PC-3 (cell line): ENCODE results near the gene NYAP1. TPM values are rescaled to one million over a fixed set of nuclear protein-coding genes. Genes with fewer than 3 reads are reported as not detected.
A peak's percentile ranks its signal among the peaks of the same experiment; 100 is the strongest.

ENCODE experiments used
- ATAC-seq: fragments of 200-7000 bp; cut with Tn5 transposase; 2 replicates; pipeline ENCODE4 v1.9.1; 2020; ENCODE audit warnings: mild to moderate bottlenecking, moderate library complexity
- BruUV-seq: library from RNA; stranded (reverse); fragments of 400-500 nt; replicated peaks from 2 replicates; lab custom pipeline; 2021; lab: Mats Ljungman, UMichigan
- CTCF ChIA-PET: fragments of 300-600 bp; sonication (Branson Sonifier 250); formaldehyde crosslinking; loops from one replicate; lab custom pipeline; 2022; ENCODE audit warnings: antibody characterized with exemption; lab: Charles Lee
- POLR2A ChIA-PET: fragments of 300-600 bp; sonication (Branson Sonifier 250); formaldehyde crosslinking; loops from one replicate; lab custom pipeline; 2022; ENCODE audit warnings: antibody characterized with exemption; ENCODE audit not compliant: unreplicated experiment; lab: Charles Lee
- DNase-seq: peaks from one replicate; pipeline ENCODE4 v3.0.0-alpha.2; 2015
- H2AFZ ChIP-seq: fragments of 300-600 bp; sonication (generic); 2 replicates; pipeline ENCODE4 v1.6.0; 2016; ENCODE audit warnings: antibody characterized with exemption, low read length
- H3F3A ChIP-seq: fragments of 300-600 bp; sonication (generic); one replicate; pipeline ENCODE4 v1.6.0; 2017; ENCODE audit warnings: antibody characterized with exemption, low read length, control low read depth, mild to moderate bottlenecking; ENCODE audit not compliant: unreplicated experiment
- H3K27ac ChIP-seq: fragments of 300-600 bp; sonication (generic); 2 replicates; pipeline ENCODE4 v1.5.1; 2016; ENCODE audit warnings: mild to moderate bottlenecking, low read length
- H3K27me3 ChIP-seq: fragments of 300-600 bp; sonication (generic); 2 replicates; pipeline ENCODE4 v1.6.1; 2016; ENCODE audit warnings: low read length, mixed read lengths
- H3K36me3 ChIP-seq: fragments of 300-600 bp; sonication (generic); 2 replicates; pipeline ENCODE4 v1.6.1; 2016; ENCODE audit warnings: low read depth, mixed run types, low read length, mixed read lengths
- H3K4me1 ChIP-seq: fragments of 300-600 bp; sonication (generic); 2 replicates; pipeline ENCODE4 v1.5.1; 2016; ENCODE audit warnings: low read length; ENCODE audit not compliant: insufficient read depth
- H3K4me2 ChIP-seq: fragments of 300-600 bp; sonication (generic); 2 replicates; pipeline ENCODE4 v1.6.0; 2016; ENCODE audit warnings: low read length
- H3K4me3 ChIP-seq: fragments of 300-600 bp; sonication (generic); 2 replicates; pipeline ENCODE4 v1.5.1; 2016; ENCODE audit warnings: mild to moderate bottlenecking, low read length, mixed read lengths
- H3K79me2 ChIP-seq: fragments of 300-600 bp; sonication (generic); 2 replicates; pipeline ENCODE4 v1.6.1; 2017; ENCODE audit warnings: low read length, mixed read lengths
- H3K9ac ChIP-seq: fragments of 300-600 bp; sonication (generic); 2 replicates; pipeline ENCODE4 v1.6.0; 2016; ENCODE audit warnings: mild to moderate bottlenecking, low read length
- H3K9me2 ChIP-seq: fragments of 300-600 bp; sonication (generic); replicated peaks from 2 replicates; pipeline ENCODE4 v1.6.1; 2016; ENCODE audit warnings: mixed run types, low read length, mixed read lengths
- H3K9me3 ChIP-seq: fragments of 300-600 bp; sonication (generic); 2 replicates; pipeline ENCODE4 v1.6.1; 2016; ENCODE audit warnings: low read length, mixed read lengths
- H4K20me1 ChIP-seq: fragments of 300-600 bp; sonication (generic); 2 replicates; pipeline ENCODE4 v1.6.1; 2016; ENCODE audit warnings: low read length, mixed read lengths
- EZH2 ChIP-seq: fragments of 300-600 bp; sonication (generic); IDR thresholded peaks from one replicate; pipeline ENCODE4 v1.6.1; 2017; ENCODE audit warnings: antibody characterized with exemption, mild to moderate bottlenecking, low read length; ENCODE audit not compliant: unreplicated experiment
- EZH2phosphoT487 ChIP-seq: fragments of 300-600 bp; sonication (generic); IDR thresholded peaks from 2 replicates; pipeline ENCODE4 v1.6.1; 2018; ENCODE audit warnings: mild to moderate bottlenecking, antibody characterized with exemption, low read length, borderline replicate concordance
- intact Hi-C: fragments of 100-400 bp; cut with micrococcal nuclease; formaldehyde crosslinking; loops from 2 replicates; pipeline ENCODE4 v1.9.0; 2023
- total RNA-seq: library from RNA; depleted of rRNA; stranded (reverse); fragments of >200 nt; gene quantifications from 2 replicates; pipeline ENCODE4 v1.2.3, GENCODE V29; 2014
- TF ChIP-seq, protein P1 (sequence below): fragments of 300-600 bp; sonication (generic); conservative IDR thresholded peaks from 2 replicates; pipeline ENCODE4 v1.5.1; 2017; ENCODE audit warnings: antibody characterized with exemption, low read depth, mild to moderate bottlenecking, low read length

Gene NYAP1
- total RNA-seq, 1 experiment from 2014 or later: 1.9 TPM

- TF ChIP-seq, protein P1, sequence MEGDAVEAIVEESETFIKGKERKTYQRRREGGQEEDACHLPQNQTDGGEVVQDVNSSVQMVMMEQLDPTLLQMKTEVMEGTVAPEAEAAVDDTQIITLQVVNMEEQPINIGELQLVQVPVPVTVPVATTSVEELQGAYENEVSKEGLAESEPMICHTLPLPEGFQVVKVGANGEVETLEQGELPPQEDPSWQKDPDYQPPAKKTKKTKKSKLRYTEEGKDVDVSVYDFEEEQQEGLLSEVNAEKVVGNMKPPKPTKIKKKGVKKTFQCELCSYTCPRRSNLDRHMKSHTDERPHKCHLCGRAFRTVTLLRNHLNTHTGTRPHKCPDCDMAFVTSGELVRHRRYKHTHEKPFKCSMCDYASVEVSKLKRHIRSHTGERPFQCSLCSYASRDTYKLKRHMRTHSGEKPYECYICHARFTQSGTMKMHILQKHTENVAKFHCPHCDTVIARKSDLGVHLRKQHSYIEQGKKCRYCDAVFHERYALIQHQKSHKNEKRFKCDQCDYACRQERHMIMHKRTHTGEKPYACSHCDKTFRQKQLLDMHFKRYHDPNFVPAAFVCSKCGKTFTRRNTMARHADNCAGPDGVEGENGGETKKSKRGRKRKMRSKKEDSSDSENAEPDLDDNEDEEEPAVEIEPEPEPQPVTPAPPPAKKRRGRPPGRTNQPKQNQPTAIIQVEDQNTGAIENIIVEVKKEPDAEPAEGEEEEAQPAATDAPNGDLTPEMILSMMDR: no peak
- TF ChIP-seq EZH2phosphoT487 (no peak), EZH2 (no peak)
- POLR2A ChIA-PET: no interaction called here
- Histone ChIP-seq H2AFZ (no peak overlapping the region), H4K20me1 (no peaks in the 10 kb centered on the region), H3K27ac (no peak overlapping the region), H3K4me2 (no peak overlapping the region), H3F3A (no peaks in the 10 kb centered on the region), H3K27me3 (no peaks in the 10 kb centered on the region), H3K36me3 (no peaks in the 10 kb centered on the region), H3K9me3 (no peaks in the 10 kb centered on the region), H3K9ac (no peak overlapping the region), H3K4me1 (peaks cover 11% of the 10 kb centered on the region; the same call in 1 of the 2 replicates), H3K9me2 (no peaks in the 10 kb centered on the region), H3K4me3 (no peak overlapping the region), H3K79me2 (peaks cover 25% of the 10 kb centered on the region)
- DNase-seq: no peak
- intact Hi-C loops: no loop called here
- CTCF ChIA-PET: interaction anchor here (0.6 to 1.2 kb wide), 2 partner anchors 16 to 57 kb away, joined by 3 to 8 read pairs; no protein-coding TSS in a partner anchor
- no TSS peak for BruUV-seq
- ATAC-seq: no peak
Measured at GRCh38 chr7:100481466-100481865, 2.3 kb upstream of the NYAP1 start.

- TF ChIP-seq, protein P1: no peak
- POLR2A ChIA-PET: no interaction called here
- Histone ChIP-seq H3K9me3 (no peaks in the 10 kb centered on the region), H2AFZ (peak overlapping the region; percentile 76), H3K27ac (no peak overlapping the region), H3K79me2 (peaks cover 13% of the 10 kb centered on the region), H3K9ac (no peak overlapping the region), H3K4me1 (0 out of 2 replicates have a peak, but pooled peaks cover 6% of the 10 kb centered on the region), H4K20me1 (no peaks in the 10 kb centered on the region), H3K4me3 (peak overlapping the region; percentile 68), H3K27me3 (no peaks in the 10 kb centered on the region), H3F3A (no peaks in the 10 kb centered on the region), H3K4me2 (peak overlapping the region; percentile 84), H3K9me2 (no peaks in the 10 kb centered on the region), H3K36me3 (no peaks in the 10 kb centered on the region)
- ATAC-seq: no peak
- no TSS peak for BruUV-seq
- intact Hi-C loops: no loop called here
- DNase-seq: no peak
- CTCF ChIA-PET: interaction anchor here (1.1 to 1.2 kb wide), 2 partner anchors 56 to 72 kb away, joined by 3 to 8 read pairs; no protein-coding TSS in a partner anchor
Measured at GRCh38 chr7:100482728-100483089, 1.0 kb upstream of the NYAP1 start.

GRCh38 chr7:100483090-100483721 lies 521 bp upstream of the NYAP1 start:
- DNase-seq (peak; percentile 48), ATAC-seq (peak; percentile 58)
- no TSS peak for BruUV-seq
- Histone ChIP-seq H3K27ac (no peak overlapping the region), H4K20me1 (no peaks in the 10 kb centered on the region), H3K9me2 (no peaks in the 10 kb centered on the region), H3K36me3 (no peaks in the 10 kb centered on the region), H3K27me3 (no peaks in the 10 kb centered on the region), H2AFZ (peak overlapping the region; percentile 76), H3F3A (no peaks in the 10 kb centered on the region), H3K4me1 (0 out of 2 replicates have a peak, but pooled peaks cover 6% of the 10 kb centered on the region), H3K9me3 (no peaks in the 10 kb centered on the region), H3K4me2 (peak overlapping the region; percentile 84), H3K79me2 (peaks cover 8% of the 10 kb centered on the region), H3K4me3 (peak overlapping the region; percentile 68), H3K9ac (no peak overlapping the region)
- intact Hi-C loops: no loop called here
- ChIA-PET CTCF (interaction anchor here (1.1 kb wide), 1 partner anchor 72 kb away, joined by 3 read pairs; no protein-coding TSS in a partner anchor), POLR2A (no interaction called here)
- TF ChIP-seq EZH2phosphoT487: no peak
- TF ChIP-seq, protein P1: peak; percentile 79
